Measurements from ENCODE around the gene ITGA5. TPM values are rescaled to one million over a fixed set of nuclear protein-coding genes. Genes with fewer than 3 reads are reported as not detected.

Gene ITGA5
- total and polyA plus RNA-seq, 9 of the 15 experiments (the other 6 are each of a cell fraction or from before 2014, with no cell fraction given) = 9.1 to 82.1 (median 47.4) TPM

- peak; percentile 63; the same call in 1 of the 2 replicates for TF ChIP-seq TEAD4 (IDR thresholded peaks at IDR 0.05; ENCODE audit: low read length)
- TF ChIP-seq TEAD4 (CRISPR knock-in tag; IDR thresholded peaks at IDR 0.05; ENCODE audit: borderline replicate concordance) = no peak
- TF ChIP-seq TRIM24 (IDR thresholded peaks at IDR 0.05) = no peak
- no peak for TF ChIP-seq FOXP4 (CRISPR knock-in tag; IDR thresholded peaks at IDR 0.05; ENCODE audit: borderline replicate concordance)
- no peak for TF ChIP-seq HDAC8 (tag; IDR thresholded peaks at IDR 0.05)
- TF ChIP-seq ELF1 (tag; IDR thresholded peaks at IDR 0.05) = no peak
- peak; percentile 82 for TF ChIP-seq CBFA2T3 (IDR thresholded peaks at IDR 0.05)
- peak; percentile 72 for TF ChIP-seq ARID1B (IDR thresholded peaks at IDR 0.05)
- TF ChIP-seq ZNF316 (IDR thresholded peaks at IDR 0.05) = no peak
- TF ChIP-seq ZNF583 (CRISPR knock-in tag; IDR thresholded peaks at IDR 0.05) = no peak
- TF ChIP-seq ELK1 (CRISPR knock-in tag; IDR thresholded peaks at IDR 0.05) = no peak
- TF ChIP-seq NR3C1 (CRISPR knock-in tag; IDR thresholded peaks at IDR 0.05) = no peak
- TF ChIP-seq BHLHE40 (IDR thresholded peaks at IDR 0.05; ENCODE audit: low read length) = no peak
- no peak for TF ChIP-seq PYGO2 (tag; IDR thresholded peaks at IDR 0.05)
- TF ChIP-seq SP1 (CRISPR knock-in tag; IDR thresholded peaks at IDR 0.05) = no peak
- peak in 1 of 2 experiments; percentile 55; a peak in 1 of 4 replicates for TF ChIP-seq HDAC1 (IDR thresholded peaks at IDR 0.05)
- no peak for TF ChIP-seq ZNF280A (IDR thresholded peaks at IDR 0.05; ENCODE audit: low read depth, partially characterized antibody)
- peak in 1 of 2 experiments; percentile 13 for TF ChIP-seq E2F6 (IDR thresholded peaks at IDR 0.05; ENCODE audit: borderline replicate concordance in 1 of 2, extremely low read depth in 1 of 2, insufficient read depth in 1 of 2, insufficient read length in 1 of 2, low read depth in 1 of 2, low read length in 1 of 2, poor library complexity in 1 of 2, severe bottlenecking in 1 of 2)
- peak; percentile 47 for TF ChIP-seq NCOR1 (IDR thresholded peaks at IDR 0.05)
- TF ChIP-seq PATZ1 (CRISPR knock-in tag; IDR thresholded peaks at IDR 0.05; ENCODE audit: borderline replicate concordance) = no peak
- TF ChIP-seq CBFA2T2 (conservative IDR thresholded peaks at IDR 0.05) = peak; percentile 73
- TF ChIP-seq E2F3 (CRISPR knock-in tag; IDR thresholded peaks at IDR 0.05) = no peak
- no peak for TF ChIP-seq SMARCB1 (IDR thresholded peaks at IDR 0.05; ENCODE audit: insufficient read length, low read depth)
These were observed 67.0 kb downstream of the ITGA5 start (continued) for GRCh38 chr12:54352022-54352531.
